Activated CD8-positive, alpha-beta T cell treated with anti-CD3 and anti-CD28 coated beads for 36 hours (primary cell): ENCODE results near the gene PPM1B. TPM values are rescaled to one million over a fixed set of nuclear protein-coding genes. Genes with fewer than 3 reads are reported as not detected.

Experiments used
- ATAC-seq: fragments of 200-7000 bp; cut with Tn5 transposase; one replicate; pipeline ENCODE4 v1.10.0; 2021; ENCODE audit warnings: mild to moderate bottlenecking, moderate library complexity
- CTCF ChIA-PET: fragments of 350-600 bp; sonication (Branson Sonifier 250); formaldehyde crosslinking; loops from one replicate; lab custom pipeline; 2021; ENCODE audit warnings: antibody characterized with exemption; lab: Charles Lee
- POLR2A ChIA-PET: fragments of 350-600 bp; sonication (Branson Sonifier 250); formaldehyde crosslinking; loops from one replicate; lab custom pipeline; 2021; ENCODE audit warnings: antibody characterized with exemption; lab: Charles Lee
- DNase-seq: peaks from one replicate; pipeline ENCODE4 v3.0.0-alpha.2; 2020
- H3K27ac Mint-ChIP-seq: one replicate; pipeline ENCODE4 v1.8.0; 2021; ENCODE audit warnings: mild to moderate bottlenecking, mixed read lengths
- H3K27me3 Mint-ChIP-seq: one replicate; pipeline ENCODE4 v1.8.0; 2021; ENCODE audit warnings: mixed read lengths
- H3K36me3 Mint-ChIP-seq: one replicate; pipeline ENCODE4 v1.8.0; 2021; ENCODE audit warnings: low read depth, mixed read lengths
- H3K4me1 Mint-ChIP-seq: one replicate; pipeline ENCODE4 v1.8.0; 2021; ENCODE audit warnings: low read depth, mixed read lengths
- H3K4me3 Mint-ChIP-seq: one replicate; pipeline ENCODE4 v1.8.0; 2021; ENCODE audit warnings: mild to moderate bottlenecking, moderate library complexity, mixed read lengths
- H3K9me3 Mint-ChIP-seq: one replicate; pipeline ENCODE4 v1.8.0; 2021; ENCODE audit warnings: mixed read lengths
- intact Hi-C: fragments of 100-400 bp; cut with micrococcal nuclease; formaldehyde crosslinking; loops from one replicate; pipeline ENCODE4 v1.10.0; 2022
- total RNA-seq, 2 experiments: library from RNA; stranded (reverse); gene quantifications; one replicate each; pipeline ENCODE4 v1.2.3, GENCODE V29; 2021
- TF ChIP-seq, protein P1 (sequence below): fragments of 200-600 bp; IDR thresholded peaks from one replicate; pipeline ENCODE4 v1.8.0; 2022; ENCODE audit warnings: antibody characterized with exemption, mild to moderate bottlenecking

The PPM1B gene
- total RNA-seq, 2 experiments from 2014 or later: 37.1 to 40.7 TPM

DNA sequence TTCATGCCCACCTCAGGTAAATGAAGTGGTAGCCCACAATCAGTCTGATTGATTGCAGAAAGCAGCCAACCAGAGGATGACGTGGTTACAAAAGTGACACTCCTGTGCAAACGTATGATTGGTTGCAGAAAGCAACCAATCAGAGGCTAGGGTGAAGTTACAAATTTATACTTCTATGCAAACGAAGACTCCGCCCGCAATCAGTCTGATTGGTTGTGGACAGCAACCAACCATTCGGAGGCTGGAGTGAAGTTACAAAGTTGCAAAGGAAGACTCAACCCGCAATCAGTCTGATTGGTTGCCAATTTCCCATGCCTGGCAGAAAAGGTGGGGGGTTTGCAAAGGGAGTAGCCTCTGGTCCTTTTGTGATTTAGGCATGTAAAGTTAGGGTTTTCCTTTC, 102.6 kb downstream of the PPM1B start:
- intact Hi-C loops: no loop called here
- no peaks in the 10 kb centered on the region for H3K36me3 Mint-ChIP-seq
- H3K4me1 Mint-ChIP-seq: no peaks in the 10 kb centered on the region
- TF ChIP-seq, protein P1, sequence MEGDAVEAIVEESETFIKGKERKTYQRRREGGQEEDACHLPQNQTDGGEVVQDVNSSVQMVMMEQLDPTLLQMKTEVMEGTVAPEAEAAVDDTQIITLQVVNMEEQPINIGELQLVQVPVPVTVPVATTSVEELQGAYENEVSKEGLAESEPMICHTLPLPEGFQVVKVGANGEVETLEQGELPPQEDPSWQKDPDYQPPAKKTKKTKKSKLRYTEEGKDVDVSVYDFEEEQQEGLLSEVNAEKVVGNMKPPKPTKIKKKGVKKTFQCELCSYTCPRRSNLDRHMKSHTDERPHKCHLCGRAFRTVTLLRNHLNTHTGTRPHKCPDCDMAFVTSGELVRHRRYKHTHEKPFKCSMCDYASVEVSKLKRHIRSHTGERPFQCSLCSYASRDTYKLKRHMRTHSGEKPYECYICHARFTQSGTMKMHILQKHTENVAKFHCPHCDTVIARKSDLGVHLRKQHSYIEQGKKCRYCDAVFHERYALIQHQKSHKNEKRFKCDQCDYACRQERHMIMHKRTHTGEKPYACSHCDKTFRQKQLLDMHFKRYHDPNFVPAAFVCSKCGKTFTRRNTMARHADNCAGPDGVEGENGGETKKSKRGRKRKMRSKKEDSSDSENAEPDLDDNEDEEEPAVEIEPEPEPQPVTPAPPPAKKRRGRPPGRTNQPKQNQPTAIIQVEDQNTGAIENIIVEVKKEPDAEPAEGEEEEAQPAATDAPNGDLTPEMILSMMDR: no peak
- ChIA-PET CTCF (no interaction called here), POLR2A (no interaction called here)
- H3K9me3 Mint-ChIP-seq: peaks cover 2% of the 10 kb centered on the region
- H3K4me3 Mint-ChIP-seq: no peak overlapping the region
- H3K27me3 Mint-ChIP-seq: no peaks in the 10 kb centered on the region
- DNase-seq (no peak), ATAC-seq (no peak)
- H3K27ac Mint-ChIP-seq: no peak overlapping the region

DNA sequence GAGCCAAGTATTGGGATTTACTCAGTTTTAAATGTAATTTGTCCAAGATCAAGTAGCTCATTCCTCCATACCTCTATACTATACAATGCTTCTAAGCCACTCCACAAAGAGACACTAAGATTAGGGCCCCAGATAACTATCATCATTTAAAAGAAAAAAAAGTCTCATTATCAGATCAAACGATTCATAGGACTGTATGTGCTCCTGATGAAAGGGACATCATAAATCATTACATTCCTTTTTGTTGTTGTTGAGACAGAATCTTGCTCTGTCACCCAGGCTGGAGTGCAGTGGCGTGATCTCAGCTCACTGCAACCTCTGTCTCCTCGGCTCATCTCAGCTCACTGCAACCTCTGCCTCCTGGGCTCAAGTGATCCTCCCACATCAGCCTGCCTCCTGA, 104.4 kb downstream of the PPM1B start:
- no peaks in the 10 kb centered on the region for H3K4me1 Mint-ChIP-seq
- DNase-seq (no peak), ATAC-seq (no peak)
- intact Hi-C loops: no loop called here
- no peaks in the 10 kb centered on the region for H3K27me3 Mint-ChIP-seq
- H3K27ac Mint-ChIP-seq: no peak overlapping the region
- peaks cover 2% of the 10 kb centered on the region for H3K9me3 Mint-ChIP-seq
- ChIA-PET POLR2A (no interaction called here), CTCF (interaction anchor here (1.1 to 1.8 kb wide), 2 partner anchors 10 to 186 kb away, joined by 3 to 4 read pairs; no protein-coding TSS in a partner anchor)
- TF ChIP-seq, protein P1: no peak
- H3K4me3 Mint-ChIP-seq: no peak overlapping the region
- H3K36me3 Mint-ChIP-seq: no peaks in the 10 kb centered on the region

DNA sequence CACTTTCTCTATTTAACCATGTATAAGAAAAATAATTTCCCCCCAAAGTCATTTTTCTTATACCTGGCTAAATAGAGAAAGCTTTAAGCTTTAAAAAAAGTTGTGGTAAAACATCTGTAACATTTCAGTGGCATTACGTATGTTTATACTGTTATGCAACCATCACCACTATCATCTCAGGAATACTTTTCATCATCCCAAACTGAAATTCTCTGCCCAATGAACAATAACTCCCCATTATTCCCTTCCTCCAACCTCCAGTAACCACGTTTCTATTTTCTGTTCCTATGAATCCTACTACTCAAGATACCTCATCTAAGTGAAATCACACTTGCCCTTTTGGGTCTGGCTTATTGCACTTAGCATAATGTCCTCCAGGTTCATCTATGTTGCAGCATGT, 104.9 kb downstream of the PPM1B start:
- no peaks in the 10 kb centered on the region for H3K4me1 Mint-ChIP-seq
- H3K27me3 Mint-ChIP-seq: no peaks in the 10 kb centered on the region
- intact Hi-C loops: no loop called here
- H3K4me3 Mint-ChIP-seq: no peak overlapping the region
- CTCF ChIA-PET: interaction anchor here (1.0 to 1.8 kb wide), 3 partner anchors 10 to 206 kb away, joined by 3 to 4 read pairs (median 3); no protein-coding TSS in a partner anchor
- H3K36me3 Mint-ChIP-seq: no peaks in the 10 kb centered on the region
- H3K27ac Mint-ChIP-seq: no peak overlapping the region
- H3K9me3 Mint-ChIP-seq: peaks cover 2% of the 10 kb centered on the region
- DNase-seq (no peak), ATAC-seq (no peak)
- TF ChIP-seq, protein P1: no peak
- POLR2A ChIA-PET: no interaction called here

DNA sequence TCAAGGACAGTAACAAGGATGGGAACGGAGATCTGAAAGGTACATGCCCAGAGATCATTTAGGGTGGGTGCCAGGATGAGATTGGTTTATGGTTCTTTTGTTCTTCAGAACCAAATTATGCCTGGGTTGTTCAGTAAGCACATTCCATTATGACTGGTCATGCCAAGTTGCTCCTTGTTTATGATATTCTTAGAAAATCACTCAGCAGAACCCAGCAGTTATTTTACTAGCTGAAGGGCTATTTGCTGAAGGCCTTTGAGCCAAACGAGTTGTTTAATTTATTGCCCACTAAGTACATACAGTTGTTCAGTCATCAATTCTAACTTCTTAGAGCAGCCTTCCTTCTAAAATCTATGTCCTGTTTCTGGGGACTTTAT, 107.2 kb downstream of the PPM1B start:
- TF ChIP-seq, protein P1: no peak
- no peak for DNase-seq
- H3K4me1 Mint-ChIP-seq: no peaks in the 10 kb centered on the region
- H3K36me3 Mint-ChIP-seq: no peaks in the 10 kb centered on the region
- H3K27ac Mint-ChIP-seq: no peak overlapping the region
- no peak overlapping the region for H3K4me3 Mint-ChIP-seq
- no peaks in the 10 kb centered on the region for H3K27me3 Mint-ChIP-seq
- CTCF ChIA-PET: no interaction called here
- intact Hi-C loops: no loop called here
- ATAC-seq: no peak
- POLR2A ChIA-PET: interaction anchor here (1.1 kb wide), 1 partner anchor 10 kb away, joined by 3 read pairs; no protein-coding TSS in a partner anchor
- peaks cover under 1% of the 10 kb centered on the region for H3K9me3 Mint-ChIP-seq

DNA sequence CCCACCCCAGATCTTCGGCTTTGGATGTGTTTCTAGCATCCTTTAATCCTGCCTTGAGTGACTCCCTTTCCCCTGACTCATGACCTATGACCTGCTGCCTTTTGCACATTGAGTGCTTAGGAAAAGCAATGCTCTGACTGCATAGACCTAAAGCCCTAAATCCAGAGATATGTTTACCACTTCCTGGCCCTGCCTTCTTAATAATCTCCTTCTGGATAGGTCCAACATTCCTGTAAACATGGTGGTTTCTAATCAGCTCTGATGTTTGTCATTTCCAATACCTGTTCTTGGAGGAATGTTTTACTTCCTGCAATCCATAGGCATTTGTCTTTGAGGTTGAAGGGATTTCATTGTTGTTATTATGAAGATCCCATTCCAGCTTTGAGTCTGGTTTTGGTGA, 108.9 kb downstream of the PPM1B start:
- H3K27me3 Mint-ChIP-seq: no peaks in the 10 kb centered on the region
- no peaks in the 10 kb centered on the region for H3K9me3 Mint-ChIP-seq
- H3K36me3 Mint-ChIP-seq: no peaks in the 10 kb centered on the region
- CTCF ChIA-PET: no interaction called here
- POLR2A ChIA-PET: interaction anchor here (1.1 kb wide), 1 partner anchor 41 kb away, joined by 3 read pairs; no protein-coding TSS in a partner anchor
- H3K4me1 Mint-ChIP-seq: no peaks in the 10 kb centered on the region
- intact Hi-C loops: no loop called here
- ATAC-seq: no peak
- H3K27ac Mint-ChIP-seq: no peak overlapping the region
- DNase-seq: no peak
- H3K4me3 Mint-ChIP-seq: no peak overlapping the region
- TF ChIP-seq, protein P1: no peak
